Stimulated activated CD4-positive, alpha-beta T cell treated with anti-CD3 and anti-CD28 coated beads, Interleukin-2, amount 100 ng/mL, for 48 hours (primary cell): ENCODE results near the gene SPRY4.
"Not testable (repeated sequence)": the region's sequence is repeated elsewhere in the genome, so short reads cannot be mapped to it uniquely, and the experiment has no call there.

ENCODE experiments used
- DNase-seq, 2 donors: peaks; one replicate each; pipeline ENCODE4 v3.0.0-alpha.2; 2020

Gene SPRY4, protein sequence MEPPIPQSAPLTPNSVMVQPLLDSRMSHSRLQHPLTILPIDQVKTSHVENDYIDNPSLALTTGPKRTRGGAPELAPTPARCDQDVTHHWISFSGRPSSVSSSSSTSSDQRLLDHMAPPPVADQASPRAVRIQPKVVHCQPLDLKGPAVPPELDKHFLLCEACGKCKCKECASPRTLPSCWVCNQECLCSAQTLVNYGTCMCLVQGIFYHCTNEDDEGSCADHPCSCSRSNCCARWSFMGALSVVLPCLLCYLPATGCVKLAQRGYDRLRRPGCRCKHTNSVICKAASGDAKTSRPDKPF

DNA sequence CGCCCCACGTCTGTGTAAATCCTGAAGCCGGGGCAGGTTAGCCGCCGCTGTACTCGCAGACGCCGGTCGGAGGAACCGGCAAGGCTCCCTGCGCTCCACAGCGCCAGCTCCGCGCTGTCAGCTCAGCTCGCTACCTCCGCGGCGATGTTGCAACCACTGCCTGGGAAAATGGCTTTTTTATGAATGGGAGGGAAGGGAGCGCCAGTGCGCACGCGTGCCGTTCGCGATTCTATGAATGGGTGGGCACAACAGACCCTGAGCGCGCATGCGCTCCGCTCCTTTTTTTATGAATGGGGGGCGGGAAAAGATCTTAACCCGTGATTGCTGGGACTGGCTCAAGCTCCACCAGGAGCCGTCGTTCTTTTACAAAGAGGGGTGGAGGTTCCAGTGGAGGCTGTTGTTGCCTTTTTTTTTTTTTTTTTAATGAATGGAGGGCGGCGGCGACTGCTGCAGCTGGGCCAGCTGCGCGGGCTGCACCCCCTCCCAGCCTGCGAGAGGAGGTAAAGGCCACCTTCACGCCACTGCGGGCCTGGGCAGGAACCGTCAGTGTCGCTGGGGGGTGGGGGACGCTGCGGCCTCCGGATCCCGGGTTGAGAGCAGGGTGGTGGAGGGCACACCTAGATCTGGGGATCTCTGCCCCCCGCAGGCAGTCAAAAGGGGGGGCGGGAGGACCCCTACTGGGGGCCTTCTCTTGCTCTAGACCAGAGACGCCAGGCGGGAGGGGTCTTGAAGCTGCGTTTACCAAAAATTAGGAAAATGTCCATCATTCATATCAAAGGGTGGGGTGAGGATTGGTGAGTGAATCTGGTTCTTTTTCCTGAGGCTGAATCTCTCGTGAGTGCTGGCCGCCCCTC is at the start of gene SPRY4:
SPRY4 (minus strand) TSS at position 151 of the 854 bp plus-strand sequence. CDS start 9,913 bp downstream, outside the sequence.
- peak; percentile 82 for DNase-seq

DNA sequence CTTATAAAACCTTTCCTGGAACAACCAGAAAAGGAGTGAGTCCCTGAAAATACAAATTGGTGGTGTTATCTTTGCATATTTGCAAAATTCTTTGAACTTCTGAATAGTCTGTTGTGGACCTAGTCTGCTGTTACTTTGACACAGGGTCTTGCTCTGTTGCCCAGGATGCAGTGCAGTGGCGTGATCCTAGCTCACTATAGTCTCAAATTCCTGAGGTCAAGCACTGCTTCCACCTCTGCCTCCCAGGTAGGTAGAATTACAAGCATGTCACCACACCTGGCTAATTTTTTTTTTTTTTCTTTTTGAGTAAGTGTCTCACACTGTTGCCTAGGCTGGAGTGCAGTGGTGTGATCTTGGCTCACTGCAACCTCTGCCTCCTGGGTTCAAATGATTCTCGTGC is 43.7 kb upstream of the SPRY4 start:
- DNase-seq = no peak

DNA sequence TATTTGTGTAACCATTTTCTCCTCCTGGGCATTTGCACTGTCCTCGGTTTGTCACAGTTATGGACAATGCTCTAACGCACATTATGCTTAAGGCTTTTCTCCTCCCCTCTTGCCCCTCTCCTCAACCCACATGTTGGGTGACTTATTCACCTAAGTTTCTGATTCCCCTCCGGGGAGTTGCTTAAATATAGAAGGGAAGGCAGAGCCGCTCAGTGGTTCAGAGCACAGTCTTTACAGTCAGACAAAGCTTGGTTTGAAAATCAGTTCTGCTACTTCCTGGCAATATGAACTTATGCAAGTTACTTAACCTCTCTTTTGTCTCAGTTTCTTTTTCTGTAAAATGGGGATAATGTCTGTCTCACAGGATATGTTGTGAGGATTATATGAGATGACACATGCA is 41.2 kb upstream of the SPRY4 start:
- no peak for DNase-seq

DNA sequence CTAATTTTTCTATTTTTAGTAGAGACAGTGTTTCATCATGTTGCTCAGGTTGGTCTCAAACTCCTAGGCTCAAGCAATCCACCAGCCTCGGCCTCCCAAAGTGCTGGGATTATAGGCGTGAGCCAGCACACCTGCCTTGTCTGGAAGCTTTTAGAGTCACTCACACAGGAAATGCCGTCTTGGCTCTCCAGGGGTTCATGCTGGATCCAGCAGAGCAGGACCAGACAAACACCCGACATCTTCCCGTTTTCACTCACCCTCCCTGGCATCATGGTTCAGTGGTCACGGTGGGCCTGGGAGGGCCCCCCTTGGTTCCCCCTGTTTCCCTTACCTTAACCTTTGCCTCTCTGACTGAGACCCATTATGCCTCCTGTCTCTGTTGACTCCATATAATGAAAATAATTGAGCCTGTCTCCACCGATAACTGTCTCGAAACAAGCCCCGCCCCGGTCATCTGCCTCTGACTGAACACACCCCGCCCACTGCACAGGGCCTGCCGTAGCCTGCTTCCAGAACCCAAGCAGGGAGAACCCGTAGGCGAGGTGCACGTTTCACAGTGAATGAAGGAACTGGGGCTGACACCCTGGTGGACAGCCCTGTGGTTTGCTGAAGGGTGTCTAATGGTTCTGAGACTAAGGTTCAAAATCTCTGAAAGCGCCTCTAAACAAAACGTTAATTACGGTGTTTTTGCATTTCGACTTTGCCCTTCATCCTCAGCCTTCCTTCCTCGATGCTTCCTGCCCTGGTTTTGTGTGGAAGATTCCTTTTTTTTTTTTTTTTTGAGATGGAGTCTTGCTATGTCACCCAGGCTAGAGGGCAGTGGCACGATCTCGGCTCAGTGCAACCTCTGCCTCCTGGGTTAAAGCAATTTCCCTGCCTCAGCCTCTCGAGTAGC is 39.7 kb upstream of the SPRY4 start:
- DNase-seq = no peak

DNA sequence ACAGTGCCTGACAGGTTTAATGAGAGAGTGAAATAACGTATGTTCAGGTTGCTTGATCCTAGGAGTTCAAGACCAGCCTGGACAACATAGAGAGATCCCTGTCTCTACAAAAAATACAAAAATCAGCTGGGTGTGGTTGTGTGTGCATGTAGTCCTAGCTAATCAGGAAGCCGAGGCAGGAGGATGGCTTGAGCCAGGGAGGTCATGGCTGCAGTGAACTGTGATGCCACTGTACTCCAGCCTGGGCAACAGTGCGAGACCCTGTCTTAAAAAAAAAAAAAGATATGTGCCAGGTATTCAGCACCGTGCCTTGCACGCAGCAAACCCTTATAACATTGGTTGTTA is 38.8 kb upstream of the SPRY4 start:
- DNase-seq = no peak

DNA sequence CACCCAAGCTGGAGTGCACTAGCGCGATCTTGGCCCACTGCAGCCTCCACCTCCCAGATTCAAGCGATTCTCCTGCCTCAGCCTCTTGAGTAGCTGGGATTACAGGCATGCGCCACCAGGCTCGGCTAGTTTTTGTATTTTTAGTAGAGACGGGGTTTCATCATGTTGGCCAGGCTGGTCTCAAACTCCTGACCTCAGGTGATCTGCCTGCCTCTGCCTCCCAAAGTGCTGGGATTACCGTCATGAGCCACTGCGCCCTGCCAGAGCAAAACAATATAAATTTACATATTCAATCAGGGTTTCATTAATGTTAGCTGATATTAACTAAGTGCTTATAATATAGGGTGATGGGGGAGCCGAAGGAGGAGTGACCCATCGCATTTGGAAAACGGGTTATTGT is 37.4 kb upstream of the SPRY4 start:
- not testable (repeated sequence) for DNase-seq

DNA sequence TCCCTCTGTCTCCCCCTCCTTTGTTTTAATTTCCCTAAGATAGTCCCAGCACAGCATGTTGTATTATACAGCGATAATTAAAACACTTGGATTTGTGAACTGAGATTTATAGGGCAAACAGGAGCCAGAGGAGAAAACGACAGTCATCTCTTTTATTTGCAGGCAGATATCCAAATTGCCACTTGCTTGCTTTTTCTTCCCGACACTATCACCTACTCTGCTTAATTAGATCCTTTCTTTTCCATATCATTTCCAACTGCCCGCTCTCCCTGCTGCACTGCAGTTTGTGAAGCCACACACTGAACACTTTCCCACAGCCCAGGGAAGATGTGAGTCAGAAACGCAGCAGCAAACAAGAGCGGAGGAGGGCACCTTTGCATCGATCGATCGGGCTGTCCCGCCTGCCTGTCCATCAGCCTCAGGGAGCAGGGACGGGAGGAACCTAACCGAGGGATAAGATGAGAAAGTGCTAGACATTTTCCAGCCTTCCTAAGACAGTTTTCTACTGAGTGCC is 35.8 kb upstream of the SPRY4 start:
- DNase-seq = no peak

DNA sequence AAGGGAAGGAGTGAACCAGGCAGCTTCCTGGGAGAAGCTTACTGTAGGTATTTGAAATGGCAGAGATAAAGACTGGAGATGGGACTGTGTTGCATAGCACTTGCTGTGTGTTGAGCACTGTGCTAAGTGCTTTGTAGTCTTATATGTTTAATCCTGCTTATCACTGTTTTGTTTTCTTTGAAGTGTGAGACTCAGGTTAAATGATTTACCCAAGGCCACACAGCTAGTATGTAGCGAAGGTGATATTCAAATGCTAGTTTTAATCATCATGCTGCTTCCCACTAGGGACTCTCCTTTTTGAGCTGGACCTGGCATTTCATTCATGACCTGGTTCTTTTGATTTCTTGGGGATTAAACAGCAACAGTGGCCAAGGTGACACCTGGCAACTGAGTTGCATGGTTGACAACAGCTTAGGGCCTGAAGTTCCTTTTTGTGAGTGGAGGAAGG is 35.3 kb upstream of the SPRY4 start:
- no peak for DNase-seq

DNA sequence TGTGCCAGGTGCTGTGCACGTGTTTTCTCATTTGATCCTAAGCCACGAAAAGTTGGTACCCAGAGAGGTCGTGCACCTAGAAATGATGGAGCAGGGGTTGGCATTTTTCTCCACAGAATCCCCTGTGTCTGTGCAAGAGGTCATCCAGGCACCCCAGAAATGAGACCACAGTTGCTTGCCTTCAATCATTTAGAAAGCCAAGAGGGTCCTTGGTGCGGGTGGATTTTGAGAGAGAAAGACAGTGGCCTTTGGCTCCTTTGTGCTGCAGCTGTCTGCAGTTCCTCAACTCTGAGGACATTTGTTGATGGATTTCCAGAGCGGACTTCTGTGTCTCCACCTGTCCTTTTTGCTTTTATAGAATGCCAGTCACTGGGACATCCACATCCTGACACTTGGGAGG is 33.8 kb upstream of the SPRY4 start:
- DNase-seq = no peak

DNA sequence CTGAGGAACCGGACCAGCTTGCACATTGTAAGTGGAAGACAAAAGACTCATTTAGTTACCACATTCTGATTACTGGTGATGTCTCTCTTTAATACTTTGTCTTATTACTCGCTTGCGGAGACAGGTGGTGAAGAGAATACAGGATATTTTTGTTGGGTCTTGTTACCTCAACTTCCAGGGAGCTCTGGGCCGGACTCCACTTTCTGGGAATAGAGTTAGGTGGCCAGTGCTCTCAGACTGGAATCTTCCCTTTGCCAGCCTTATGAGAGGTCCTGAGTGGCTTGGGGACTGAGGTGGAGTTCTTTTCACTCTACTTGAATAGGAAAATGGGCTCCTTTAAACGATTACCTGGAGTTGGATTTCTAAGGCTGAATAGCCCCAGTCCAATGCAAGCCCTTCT is 33.3 kb upstream of the SPRY4 start:
- DNase-seq = no peak

DNA sequence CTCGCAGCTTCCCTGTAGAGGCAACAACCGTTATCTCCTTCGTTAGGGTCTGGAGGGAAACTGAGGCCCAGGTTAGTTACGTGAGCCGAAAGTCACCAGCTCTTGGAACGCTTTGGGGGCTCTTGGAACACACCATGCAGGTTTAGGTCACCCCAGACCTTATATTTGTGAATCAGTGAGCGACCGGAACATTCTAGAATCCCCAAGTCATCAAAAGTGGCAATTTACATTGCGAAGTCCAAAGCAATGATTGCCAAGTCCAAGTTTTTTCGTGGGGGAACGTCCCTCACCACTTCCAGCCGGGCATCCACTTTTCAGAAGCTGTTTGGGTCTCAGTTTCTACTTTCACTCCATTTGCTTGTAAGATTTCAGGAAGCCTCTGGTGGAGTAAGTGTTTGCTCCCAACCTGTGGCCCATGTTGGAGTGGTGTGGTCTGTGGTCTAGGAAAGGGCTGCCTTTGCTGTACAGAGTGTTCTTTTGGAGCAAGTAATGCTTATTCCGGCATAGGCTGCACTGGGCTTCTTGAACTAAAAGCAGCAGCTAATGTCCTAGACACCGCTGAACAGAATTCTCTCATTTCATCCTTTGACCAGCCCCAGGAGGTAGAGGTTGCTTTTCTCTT is 32.8 kb upstream of the SPRY4 start:
- DNase-seq = no peak

DNA sequence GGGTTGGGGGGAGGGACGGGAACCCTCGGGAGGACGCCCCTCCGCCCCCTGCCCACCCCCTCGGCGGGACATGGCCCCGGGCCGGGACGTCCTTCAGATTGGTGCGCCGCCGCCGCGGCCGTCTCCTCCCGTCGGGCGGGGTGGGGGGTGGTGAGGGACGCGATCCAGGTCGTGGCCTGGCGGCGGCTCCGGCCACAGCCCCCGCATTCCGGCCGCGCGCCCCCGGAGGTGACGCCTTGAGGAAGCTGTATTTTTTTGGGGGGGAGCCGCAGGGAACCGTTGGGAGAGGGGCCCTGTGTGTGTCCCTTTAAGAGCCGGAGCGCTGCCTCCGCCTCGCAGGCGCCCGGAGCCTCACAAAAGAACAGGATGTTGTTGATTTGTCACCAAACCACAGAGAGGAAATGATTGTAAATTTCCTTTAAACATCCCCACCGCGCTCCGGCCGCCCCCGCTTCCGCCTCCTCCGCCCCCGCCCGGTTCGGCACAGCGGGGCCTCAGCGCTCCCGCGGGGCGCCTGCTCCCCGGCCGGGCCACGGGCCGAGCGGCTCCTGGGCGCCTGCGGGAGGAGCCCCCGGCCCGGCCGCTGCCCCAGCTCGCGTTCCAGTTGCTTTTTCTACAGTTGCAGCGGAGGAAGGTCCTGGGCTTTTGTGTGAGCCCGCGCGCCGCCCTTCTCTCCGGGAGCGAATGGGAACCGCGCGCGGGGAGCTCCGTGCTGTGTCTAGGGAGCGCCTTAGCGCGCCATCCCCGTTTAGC is 32.1 kb upstream of the SPRY4 start:
- peak; percentile 82 to 91 for DNase-seq

DNA sequence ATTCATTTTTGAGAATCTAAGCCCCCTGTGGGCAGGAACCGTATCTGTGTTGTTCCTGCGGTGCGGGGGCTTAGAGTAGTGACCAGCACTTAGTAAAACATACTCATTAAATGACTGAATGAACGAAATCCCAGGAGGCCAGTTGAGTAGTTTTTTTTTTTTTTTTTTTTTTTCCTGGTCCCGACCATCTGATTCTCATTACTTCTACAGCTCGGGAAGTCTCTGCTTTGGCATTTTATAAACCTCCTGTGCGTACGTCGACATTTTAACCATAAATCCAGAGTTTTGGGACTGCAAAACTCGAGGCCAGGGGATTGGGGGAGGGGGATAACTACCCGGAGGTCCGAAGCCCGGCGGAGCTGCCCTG is 31.5 kb upstream of the SPRY4 start:
- DNase-seq = no peak

DNA sequence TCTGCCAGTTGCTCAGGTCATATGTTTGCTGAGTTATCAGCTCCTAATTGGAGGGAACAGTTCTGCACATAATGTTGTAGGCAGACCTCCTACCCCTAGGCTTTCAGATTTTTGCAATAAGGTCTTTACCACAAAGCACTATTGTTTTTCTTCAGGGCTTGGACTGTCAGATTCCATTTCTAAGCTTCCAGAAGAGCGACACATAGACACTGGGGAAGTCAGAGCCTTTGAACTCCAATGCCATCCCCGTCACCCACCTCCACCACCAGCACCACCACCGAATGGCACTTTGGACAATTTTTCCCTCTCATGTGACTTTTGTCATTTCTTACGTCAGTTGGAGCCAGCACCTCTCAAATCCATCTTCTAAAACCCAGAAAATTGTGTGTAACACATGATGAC is 28.3 kb upstream of the SPRY4 start:
- no peak for DNase-seq

DNA sequence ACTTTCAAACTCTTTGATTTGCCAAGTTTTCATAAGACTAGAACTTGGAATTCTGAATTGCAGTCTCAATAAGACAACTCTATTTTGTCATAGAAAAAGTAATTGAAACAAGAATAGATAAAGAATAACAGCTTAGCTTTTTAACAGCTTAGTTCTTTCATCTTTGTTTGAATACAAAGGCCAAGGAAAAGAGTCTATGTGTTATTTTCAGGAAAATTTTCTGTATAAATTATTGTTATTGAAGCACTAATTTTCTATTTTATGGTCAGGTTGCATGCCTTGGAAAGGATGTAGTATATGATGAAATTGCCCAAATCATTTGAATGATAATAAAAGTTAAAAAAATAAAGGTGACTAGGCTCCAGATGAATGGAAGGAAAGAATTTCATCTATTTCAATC is 25.2 kb upstream of the SPRY4 start:
- DNase-seq = no peak

DNA sequence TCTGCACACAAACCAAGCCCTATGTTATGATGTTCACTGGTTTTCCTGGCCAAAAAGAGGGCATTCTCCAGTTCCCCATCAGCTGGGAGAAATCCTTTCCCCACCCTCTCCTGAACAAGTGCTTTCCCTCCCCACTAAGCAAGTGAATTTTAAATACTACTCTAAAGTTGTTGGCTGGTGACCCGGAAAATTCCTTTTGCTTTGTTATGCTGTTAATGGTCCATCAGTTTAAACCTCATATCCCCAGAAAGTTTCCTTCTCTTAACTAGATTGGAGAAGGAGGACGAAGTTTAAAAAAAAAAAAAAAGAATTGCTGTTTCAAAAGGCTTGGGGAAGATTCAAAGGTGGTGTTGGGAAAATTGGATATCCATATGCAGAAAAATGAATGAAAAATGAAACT is 21.9 kb upstream of the SPRY4 start:
- DNase-seq = no peak

DNA sequence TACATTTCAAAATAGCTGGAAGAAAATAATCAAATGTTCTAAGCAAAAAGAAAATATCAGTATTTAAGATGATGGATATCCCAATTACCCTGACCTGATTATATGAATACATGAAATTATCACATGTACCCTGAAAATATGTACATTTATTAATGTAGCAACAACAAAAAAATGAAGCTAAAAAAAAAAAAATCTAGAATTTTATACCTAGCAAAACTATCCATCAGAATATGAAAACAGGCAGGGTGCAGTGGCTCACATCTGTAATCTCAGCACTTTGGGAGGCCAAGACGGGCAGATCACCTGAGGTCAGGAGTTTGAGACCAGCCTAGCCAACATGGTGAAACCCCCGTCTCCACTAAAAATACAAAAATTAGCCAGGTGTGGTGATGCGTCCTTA is 20.1 kb upstream of the SPRY4 start:
- not testable (repeated sequence) for DNase-seq

DNA sequence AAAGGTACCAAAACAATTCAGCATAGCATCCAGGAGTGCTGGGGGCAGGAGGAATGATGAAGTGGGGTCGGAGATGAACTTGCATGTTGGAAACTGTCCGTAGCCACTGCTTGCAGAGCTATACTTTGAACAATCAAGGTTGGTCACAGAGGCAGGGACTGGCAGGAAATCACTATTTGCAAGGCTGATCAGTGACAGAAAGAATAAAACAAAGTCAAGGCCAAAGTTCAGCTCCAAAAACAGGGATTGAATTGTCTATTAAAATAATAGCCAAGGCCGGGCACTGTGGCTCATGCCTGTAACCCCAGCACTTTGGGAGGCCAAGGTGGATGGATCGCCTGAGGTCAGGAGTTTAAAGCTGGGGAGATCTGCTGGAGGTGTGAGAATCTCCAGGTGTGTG is 18.7 kb upstream of the SPRY4 start:
- no peak for DNase-seq

DNA sequence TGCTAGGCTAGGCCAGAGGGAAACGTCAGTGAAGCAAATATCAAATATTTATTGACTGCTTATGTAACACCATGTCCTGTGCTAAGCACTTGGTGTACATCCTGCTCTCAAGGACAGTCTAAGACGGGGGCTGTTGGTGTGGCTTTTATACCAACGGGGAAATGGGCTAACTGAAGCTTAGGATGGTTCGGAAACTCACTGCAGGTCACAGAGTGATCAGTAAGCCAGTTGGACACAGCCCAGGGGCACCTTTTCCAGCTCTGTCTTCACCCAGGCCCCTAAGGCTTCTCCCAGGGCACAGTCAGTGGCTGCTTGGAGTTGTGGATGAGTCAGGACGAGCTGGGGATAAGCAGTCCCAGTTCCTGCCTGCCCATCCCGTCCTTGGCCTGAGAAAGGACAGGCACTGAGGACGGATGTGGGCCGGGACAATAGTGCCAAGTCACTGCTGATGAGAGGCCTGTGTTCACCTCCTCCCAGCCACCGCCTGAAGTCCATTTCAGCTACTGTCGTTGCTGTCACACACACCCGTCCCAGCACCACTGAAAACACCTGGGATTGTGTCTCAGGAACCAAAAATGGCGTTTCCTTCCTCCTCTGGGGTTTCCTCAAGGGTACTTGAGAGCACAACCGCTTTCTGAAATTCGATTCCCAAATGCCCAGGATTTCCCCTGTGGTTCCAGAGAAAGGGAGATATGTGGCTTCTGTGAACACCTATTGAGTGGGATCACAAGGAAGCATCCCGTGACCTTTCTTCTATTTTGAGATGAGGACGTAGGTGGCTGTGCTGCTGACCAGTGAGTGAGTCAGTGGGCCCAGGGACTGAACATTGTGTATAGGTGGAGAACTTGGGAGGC is 17.5 kb upstream of the SPRY4 start:
- DNase-seq = no peak

DNA sequence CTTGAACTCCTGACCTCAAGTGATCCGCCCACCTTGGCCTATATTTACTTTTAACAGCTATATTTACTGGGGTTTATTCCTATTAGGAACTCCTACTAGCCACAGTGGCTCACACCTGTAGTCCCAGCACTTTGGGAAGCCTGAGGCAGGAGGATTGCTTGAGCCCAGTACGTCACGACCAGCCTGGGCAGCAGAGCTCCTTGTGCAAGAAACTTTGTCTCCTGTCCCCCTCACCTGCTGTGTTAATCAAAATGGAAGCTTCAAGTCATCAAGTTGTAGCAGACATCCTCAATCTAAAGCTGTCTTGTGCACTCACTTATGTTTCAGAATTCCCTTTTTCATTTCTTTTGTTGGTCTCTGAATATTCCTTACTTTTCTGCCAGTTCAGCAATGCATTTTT is 15.0 kb upstream of the SPRY4 start:
- DNase-seq = no peak

DNA sequence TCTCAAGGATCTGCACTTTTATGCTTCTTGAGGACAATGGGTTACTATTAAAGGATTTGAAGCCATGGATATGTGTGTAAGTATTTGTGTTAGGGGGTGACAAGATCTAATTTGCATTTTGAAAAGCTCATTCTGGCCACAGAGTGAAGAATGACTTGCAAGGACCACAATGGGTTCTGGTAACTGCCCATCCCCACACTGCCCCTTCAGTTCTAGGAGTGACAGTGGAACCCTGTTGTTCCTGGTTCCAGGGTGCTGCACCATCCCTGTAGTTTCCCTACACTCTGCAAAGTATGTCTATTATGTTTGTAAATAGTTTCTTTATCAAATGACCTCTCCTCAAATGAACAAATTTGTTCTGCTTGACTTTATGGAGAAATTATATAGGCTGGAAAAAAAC is 9.7 kb upstream of the SPRY4 start:
- no peak for DNase-seq
